ENCODE results near the gene AKAP1.

AKAP1 gene

DNA sequence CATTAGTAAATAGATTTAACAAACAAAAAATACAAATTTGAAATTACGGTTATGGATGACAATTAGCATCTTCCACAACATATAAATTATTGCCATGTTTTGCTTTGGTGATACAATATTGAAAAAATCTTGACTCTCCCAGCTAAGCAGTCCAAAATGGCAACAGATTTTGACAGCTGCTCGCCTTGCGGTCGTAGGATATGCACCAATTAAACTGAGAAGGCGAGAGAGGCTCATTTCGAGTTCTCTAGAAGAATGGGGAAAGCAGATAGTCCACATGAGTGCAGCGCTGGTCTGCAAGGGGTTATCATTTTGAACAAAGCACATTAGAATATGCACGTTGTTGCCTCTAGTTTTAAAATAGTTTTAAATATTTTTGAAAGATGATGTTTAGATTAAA lies 55.3 kb downstream of the AKAP1 start:
- no peak for TF ChIP-seq CTCF (IDR thresholded peaks at IDR 0.05; ENCODE audit: low read depth, low read length, missing control alignments)
- DNase-seq (ENCODE audit: extremely low read depth, low read depth): no peak
- H3K4me3 ChIP-seq (replicated peaks; ENCODE audit: low read depth, low read length): no peak overlapping the region

GRCh38 chr17:57142925-57143324 lies 57.9 kb downstream of the AKAP1 start:
- H3K4me3 ChIP-seq (replicated peaks; ENCODE audit: low read depth, low read length): no peak overlapping the region
- no peak for DNase-seq (ENCODE audit: extremely low read depth, low read depth)
- TF ChIP-seq CTCF (IDR thresholded peaks at IDR 0.05; ENCODE audit: low read depth, low read length, missing control alignments): no peak

DNA sequence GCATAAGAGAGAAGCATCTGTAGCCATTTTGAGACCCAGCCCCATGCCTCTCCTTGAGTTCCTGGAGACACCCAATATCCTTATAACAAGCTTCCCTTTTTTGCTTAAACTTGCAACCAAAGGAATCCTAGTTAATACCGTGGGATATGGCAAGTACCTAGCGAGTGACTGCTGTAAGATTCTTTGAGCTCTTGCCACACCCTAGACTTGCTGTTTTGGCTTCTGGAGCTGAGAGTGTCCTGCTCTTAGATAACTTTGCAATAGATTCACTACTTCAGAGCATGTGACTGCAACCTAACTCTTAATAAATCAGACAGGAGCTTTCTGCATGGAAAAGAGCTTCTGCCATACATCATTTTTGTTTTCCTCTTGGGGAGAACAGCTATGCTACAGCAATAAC lies 58.3 kb downstream of the AKAP1 start:
- no peak for DNase-seq (ENCODE audit: extremely low read depth, low read depth)
- H3K4me3 ChIP-seq (replicated peaks; ENCODE audit: low read depth, low read length): no peak overlapping the region
- no peak for TF ChIP-seq CTCF (IDR thresholded peaks at IDR 0.05; ENCODE audit: low read depth, low read length, missing control alignments)

DNA sequence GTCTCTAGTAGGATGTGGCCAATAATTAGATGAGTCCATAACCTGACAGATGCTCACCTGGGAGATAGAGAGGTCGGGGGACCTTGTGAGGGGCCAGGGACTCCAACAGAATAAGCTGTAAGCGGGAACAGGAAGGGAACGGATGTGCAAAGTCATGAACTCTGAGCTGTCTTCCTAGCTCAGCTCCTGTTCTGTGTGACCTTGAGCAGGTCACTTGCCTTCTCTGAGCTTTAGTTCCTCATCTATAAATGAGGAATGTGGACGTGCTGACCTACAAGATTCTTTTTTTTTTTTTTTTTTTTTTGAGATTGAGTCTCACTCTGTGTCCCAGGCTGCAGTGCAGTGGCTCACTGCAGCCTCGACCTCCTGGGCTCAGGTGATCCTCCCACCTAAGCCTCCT lies 58.9 kb downstream of the AKAP1 start:
- no peak for TF ChIP-seq CTCF (IDR thresholded peaks at IDR 0.05; ENCODE audit: low read depth, low read length, missing control alignments)
- no peak for DNase-seq (ENCODE audit: extremely low read depth, low read depth)

DNA sequence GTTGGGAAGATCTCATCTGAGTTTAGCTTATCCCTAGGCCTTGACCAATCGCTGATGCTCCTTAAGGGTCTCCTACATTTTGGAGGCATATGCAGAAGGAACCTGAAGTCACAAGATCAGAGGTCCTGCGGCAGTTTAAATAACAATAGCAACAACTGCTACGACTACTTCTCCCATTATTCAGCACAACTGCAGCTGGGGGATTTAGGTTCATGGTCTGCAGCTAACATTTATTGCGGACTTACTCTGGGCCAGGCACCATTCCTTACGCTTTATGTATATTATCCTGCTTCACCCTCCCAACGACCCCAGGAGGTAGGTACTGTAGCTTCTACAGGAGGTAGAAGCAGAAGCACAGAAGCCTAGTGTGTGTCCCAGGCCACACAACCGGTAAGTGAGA lies 59.5 kb downstream of the AKAP1 start:
- TF ChIP-seq CTCF (IDR thresholded peaks at IDR 0.05; ENCODE audit: low read depth, low read length, missing control alignments): no peak
- DNase-seq (ENCODE audit: extremely low read depth, low read depth): no peak
- no peak overlapping the region for H3K4me3 ChIP-seq (replicated peaks; ENCODE audit: low read depth, low read length)

More for the DNA sequence above, 58.9 kb downstream of the AKAP1 start:
- H3K4me3 ChIP-seq (replicated peaks; ENCODE audit: low read depth, low read length): no peak overlapping the region

- no peak for TF ChIP-seq CTCF (IDR thresholded peaks at IDR 0.05; ENCODE audit: low read depth, low read length, missing control alignments)
- no peak overlapping the region for H3K4me3 ChIP-seq (replicated peaks; ENCODE audit: low read depth, low read length)
- no peak for DNase-seq (ENCODE audit: extremely low read depth, low read depth)
Observed at GRCh38 chr17:57145347-57145746, 60.3 kb downstream of the AKAP1 start.

- no peak for DNase-seq (ENCODE audit: extremely low read depth, low read depth)
- no peak for TF ChIP-seq CTCF (IDR thresholded peaks at IDR 0.05; ENCODE audit: low read depth, low read length, missing control alignments)
- no peak overlapping the region for H3K4me3 ChIP-seq (replicated peaks; ENCODE audit: low read depth, low read length)
Observed at GRCh38 chr17:57146273-57146672, 61.2 kb downstream of the AKAP1 start.

Measured in HFF-Myc (cell line).